Measurements from ENCODE around the gene BRF1. TPM values are rescaled to one million over a fixed set of nuclear protein-coding genes. Genes with fewer than 3 reads are reported as not detected.

BRF1 gene
- total RNA-seq, 2 experiments from 2014 or later: 23.7 to 26.4 TPM

DNA sequence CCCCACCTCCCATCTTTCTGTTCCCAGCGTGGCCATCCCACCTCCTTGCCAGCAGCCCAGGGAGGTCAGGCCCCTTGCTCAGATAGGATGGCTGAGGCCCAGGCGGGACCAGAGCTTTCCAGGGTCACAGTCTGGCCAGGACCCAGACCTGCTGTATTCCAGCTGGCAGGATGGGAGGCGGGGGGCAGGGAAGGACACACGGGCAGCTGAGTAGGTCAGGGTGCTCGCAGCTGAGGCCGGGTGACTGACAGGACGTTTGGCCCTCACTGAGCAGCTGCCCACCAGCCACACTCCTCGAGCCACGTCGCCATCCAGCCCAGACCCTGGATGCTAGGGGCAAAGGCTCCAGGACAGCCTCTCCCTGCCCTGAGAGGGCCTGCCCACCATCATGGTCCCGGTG lies 123.7 kb downstream of the BRF1 start:
- DNase-seq (ENCODE audit: low spot score): no peak
- Histone ChIP-seq H3K36me3 (ENCODE audit: insufficient read depth, low read length) (no peaks in the 10 kb centered on the region), H3K9me2 (ENCODE audit: insufficient read depth, low read length) (no peaks in the 10 kb centered on the region), H4K20me1 (ENCODE audit: insufficient read depth, low read length) (no peaks in the 10 kb centered on the region), H2AFZ (ENCODE audit: low read length) (no peak overlapping the region), H3K4me2 (ENCODE audit: low read length) (peak overlapping the region; percentile 76; the same call in 1 of the 2 replicates), H3K27ac (ENCODE audit: low read depth, low read length, poor library complexity, severe bottlenecking) (no peak overlapping the region), H3K4me1 (ENCODE audit: insufficient read depth, low read length, poor library complexity, severe bottlenecking) (peaks cover 52% of the 10 kb centered on the region), H3K9me3 (ENCODE audit: low read length) (no peaks in the 10 kb centered on the region), H3K79me2 (ENCODE audit: insufficient read depth, low read depth, low read length) (no peaks in the 10 kb centered on the region), H3K4me3 (ENCODE audit: low read depth, low read length, poor library complexity, severe bottlenecking) (no peak overlapping the region)
- no peak for TF ChIP-seq EZH2phosphoT487 (IDR thresholded peaks at IDR 0.05; ENCODE audit: borderline replicate concordance, low read depth, low read length)
- TF ChIP-seq, protein P1, sequence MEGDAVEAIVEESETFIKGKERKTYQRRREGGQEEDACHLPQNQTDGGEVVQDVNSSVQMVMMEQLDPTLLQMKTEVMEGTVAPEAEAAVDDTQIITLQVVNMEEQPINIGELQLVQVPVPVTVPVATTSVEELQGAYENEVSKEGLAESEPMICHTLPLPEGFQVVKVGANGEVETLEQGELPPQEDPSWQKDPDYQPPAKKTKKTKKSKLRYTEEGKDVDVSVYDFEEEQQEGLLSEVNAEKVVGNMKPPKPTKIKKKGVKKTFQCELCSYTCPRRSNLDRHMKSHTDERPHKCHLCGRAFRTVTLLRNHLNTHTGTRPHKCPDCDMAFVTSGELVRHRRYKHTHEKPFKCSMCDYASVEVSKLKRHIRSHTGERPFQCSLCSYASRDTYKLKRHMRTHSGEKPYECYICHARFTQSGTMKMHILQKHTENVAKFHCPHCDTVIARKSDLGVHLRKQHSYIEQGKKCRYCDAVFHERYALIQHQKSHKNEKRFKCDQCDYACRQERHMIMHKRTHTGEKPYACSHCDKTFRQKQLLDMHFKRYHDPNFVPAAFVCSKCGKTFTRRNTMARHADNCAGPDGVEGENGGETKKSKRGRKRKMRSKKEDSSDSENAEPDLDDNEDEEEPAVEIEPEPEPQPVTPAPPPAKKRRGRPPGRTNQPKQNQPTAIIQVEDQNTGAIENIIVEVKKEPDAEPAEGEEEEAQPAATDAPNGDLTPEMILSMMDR (conservative IDR thresholded peaks at IDR 0.05; ENCODE audit: low read length): no peak
- POLR2A ChIA-PET: interaction anchor here (0.5 kb wide), 1 partner anchor 114 kb away, joined by 3 read pairs; no protein-coding TSS in a partner anchor
- CTCF ChIA-PET (ENCODE audit: unreplicated experiment): no interaction called here
- no TSS peak for BruUV-seq (replicated peaks)
- intact Hi-C loops (cut with micrococcal nuclease; ENCODE audit: unreplicated experiment): loop anchor here (5.0 kb wide), 1 partner anchor 515 kb away; no protein-coding TSS in a partner anchor

DNA sequence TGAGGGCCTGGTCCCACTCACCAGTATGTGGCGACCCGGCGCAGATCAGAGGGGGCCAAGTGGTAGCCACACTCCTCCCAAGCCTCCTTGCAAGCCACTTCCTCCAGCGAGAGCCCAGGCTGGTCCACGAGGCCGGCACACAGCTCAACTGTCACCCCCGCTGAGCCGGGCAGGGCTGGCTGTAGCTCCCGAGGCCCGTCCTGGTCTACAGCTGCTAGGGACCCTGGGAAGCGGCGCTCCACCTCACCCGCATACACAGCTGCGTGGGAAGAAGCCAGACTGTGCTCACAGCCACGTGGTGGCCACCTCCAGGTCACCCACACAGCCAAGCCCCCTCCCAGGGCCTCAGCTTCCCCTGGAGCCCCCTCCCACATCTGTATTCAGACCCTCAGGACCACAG lies 124.3 kb downstream of the BRF1 start:
- Histone ChIP-seq H4K20me1 (ENCODE audit: insufficient read depth, low read length) (no peaks in the 10 kb centered on the region), H2AFZ (ENCODE audit: low read length) (no peak overlapping the region), H3K9me3 (ENCODE audit: low read length) (no peaks in the 10 kb centered on the region), H3K27ac (ENCODE audit: low read depth, low read length, poor library complexity, severe bottlenecking) (peak overlapping the region; percentile 79), H3K36me3 (ENCODE audit: insufficient read depth, low read length) (no peaks in the 10 kb centered on the region), H3K9me2 (ENCODE audit: insufficient read depth, low read length) (no peaks in the 10 kb centered on the region), H3K79me2 (ENCODE audit: insufficient read depth, low read depth, low read length) (no peaks in the 10 kb centered on the region), H3K4me2 (ENCODE audit: low read length) (peak overlapping the region; percentile 76), H3K4me1 (ENCODE audit: insufficient read depth, low read length, poor library complexity, severe bottlenecking) (peaks cover 54% of the 10 kb centered on the region), H3K4me3 (ENCODE audit: low read depth, low read length, poor library complexity, severe bottlenecking) (peak overlapping the region; percentile 54)
- no peak for DNase-seq (ENCODE audit: low spot score)
- intact Hi-C loops (cut with micrococcal nuclease; ENCODE audit: unreplicated experiment): loop anchor here (5.0 kb wide), 1 partner anchor 514 kb away; no protein-coding TSS in a partner anchor
- ChIA-PET POLR2A (interaction anchor here (0.5 to 0.9 kb wide), 3 partner anchors 18 to 519 kb away, joined by 3 to 4 read pairs (median 4); no protein-coding TSS in a partner anchor), CTCF (ENCODE audit: unreplicated experiment) (interaction anchor here (0.8 to 1.0 kb wide), 2 partner anchors 86 to 90 kb away, joined by 3 read pairs; no protein-coding TSS in a partner anchor)
- no TSS peak for BruUV-seq (replicated peaks)
- no peak for TF ChIP-seq EZH2phosphoT487 (IDR thresholded peaks at IDR 0.05; ENCODE audit: borderline replicate concordance, low read depth, low read length)
- TF ChIP-seq, protein P1 (conservative IDR thresholded peaks at IDR 0.05; ENCODE audit: low read length): no peak

Data from OCI-LY7 (cell line).